ENCODE data around the gene PTPRCAP. TPM values are rescaled to one million over a fixed set of nuclear protein-coding genes. Genes with fewer than 3 reads are reported as not detected.
"Not testable (repeated sequence)": the region's sequence is repeated elsewhere in the genome, so short reads cannot be mapped to it uniquely, and the experiment has no call there.

Gene PTPRCAP
- total RNA-seq (2022) (0.27 TPM in 1 of 2 replicates, not detected in the other), Bru-seq, nascent RNA (percentile 41 among the genes with signal in this experiment), BruChase-seq, experiment 1, labeled RNA remaining after a 2-hour chase (percentile 38 among the genes with signal in this experiment), BruChase-seq, experiment 2, labeled RNA remaining after a 6-hour chase (percentile 33 among the genes with signal in this experiment)
- long read RNA-seq, partial matches to known transcripts: 1 of 1 reads
- long read RNA-seq, other reads (novel, unspliced or antisense): 0 of 1 reads

DNA sequence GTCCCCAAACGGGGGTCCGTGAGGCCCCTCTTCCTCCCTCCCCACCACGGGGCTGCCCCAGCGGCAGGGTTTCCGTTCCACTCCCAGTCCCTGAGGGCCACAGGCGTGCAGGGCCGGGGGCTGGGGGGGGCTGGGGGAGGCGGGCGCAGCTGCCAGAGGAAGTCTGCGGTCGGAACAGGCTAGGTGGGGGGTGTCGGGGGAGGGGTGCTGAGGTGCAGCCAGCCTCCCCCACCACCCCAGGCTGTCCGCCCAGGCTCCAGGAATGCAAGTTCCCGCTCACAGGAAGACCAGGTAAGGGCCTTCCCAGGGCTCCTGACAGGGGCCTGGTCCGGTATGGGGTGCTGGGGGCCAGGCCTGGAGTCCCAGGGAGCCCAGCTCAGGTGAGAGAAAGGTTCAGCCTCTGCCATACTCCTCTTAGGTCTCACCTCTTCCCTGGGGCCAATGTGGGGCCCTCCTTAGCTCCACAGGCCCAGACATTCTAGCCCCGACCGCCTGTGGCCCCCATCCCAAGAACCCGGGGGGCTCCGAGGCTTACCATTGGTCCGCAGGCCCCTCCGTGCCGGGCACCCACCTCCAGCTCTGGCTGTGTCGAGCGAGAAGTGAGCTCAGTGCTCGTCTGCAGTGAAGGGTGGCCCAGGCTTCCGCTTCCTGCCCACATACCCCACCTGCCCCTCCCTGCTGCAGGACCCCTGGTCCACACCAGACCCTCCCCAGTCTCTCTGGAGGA is at the start of gene PTPRCAP:
PTPRCAP (minus strand) TSS at position 601 of the 727 bp plus-strand sequence; CDS start at position 538, 63 bp downstream.
- no peaks in the 10 kb centered on the region for H3K27me3 ChIP-seq (replicated peaks; ENCODE audit: control insufficient read depth, insufficient read depth, low read length)
- CTCF ChIA-PET: interaction anchor here (2.0 kb wide), 1 partner anchor 36 kb away, joined by 6 read pairs; the partner anchor contains the start of gene PPP1CA
- H3K4me3 ChIP-seq (ENCODE audit: low read depth, low read length): no peak within 1 kb of the TSS
- intact Hi-C loops (cut with micrococcal nuclease; ENCODE audit: unreplicated experiment): no loop called here
- TF ChIP-seq, protein P1, sequence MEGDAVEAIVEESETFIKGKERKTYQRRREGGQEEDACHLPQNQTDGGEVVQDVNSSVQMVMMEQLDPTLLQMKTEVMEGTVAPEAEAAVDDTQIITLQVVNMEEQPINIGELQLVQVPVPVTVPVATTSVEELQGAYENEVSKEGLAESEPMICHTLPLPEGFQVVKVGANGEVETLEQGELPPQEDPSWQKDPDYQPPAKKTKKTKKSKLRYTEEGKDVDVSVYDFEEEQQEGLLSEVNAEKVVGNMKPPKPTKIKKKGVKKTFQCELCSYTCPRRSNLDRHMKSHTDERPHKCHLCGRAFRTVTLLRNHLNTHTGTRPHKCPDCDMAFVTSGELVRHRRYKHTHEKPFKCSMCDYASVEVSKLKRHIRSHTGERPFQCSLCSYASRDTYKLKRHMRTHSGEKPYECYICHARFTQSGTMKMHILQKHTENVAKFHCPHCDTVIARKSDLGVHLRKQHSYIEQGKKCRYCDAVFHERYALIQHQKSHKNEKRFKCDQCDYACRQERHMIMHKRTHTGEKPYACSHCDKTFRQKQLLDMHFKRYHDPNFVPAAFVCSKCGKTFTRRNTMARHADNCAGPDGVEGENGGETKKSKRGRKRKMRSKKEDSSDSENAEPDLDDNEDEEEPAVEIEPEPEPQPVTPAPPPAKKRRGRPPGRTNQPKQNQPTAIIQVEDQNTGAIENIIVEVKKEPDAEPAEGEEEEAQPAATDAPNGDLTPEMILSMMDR (IDR thresholded peaks at IDR 0.05; ENCODE audit: insufficient read depth in 1 of 2, low read depth in 1 of 2, low read length in 1 of 2, severe bottlenecking in 1 of 2, unreplicated experiment in 1 of 2): no peak
- H3K4me1 ChIP-seq: peaks cover 4% of the 10 kb centered on the region; the same call in 1 of the 2 replicates
- H3K36me3 ChIP-seq (ENCODE audit: control insufficient read depth, insufficient read depth, low read length): peaks cover 29% of the 10 kb centered on the region
- no peaks in the 10 kb centered on the region for H3K9me3 Mint-ChIP-seq (ENCODE audit: unreplicated experiment)
- H3K36me3 Mint-ChIP-seq (ENCODE audit: insufficient read depth, unreplicated experiment): peaks cover 83% of the 10 kb centered on the region
- H3K27ac Mint-ChIP-seq (ENCODE audit: unreplicated experiment): peak within 1 kb of the TSS; percentile 45
- no peak within 1 kb of the TSS for H3K4me3 Mint-ChIP-seq (ENCODE audit: unreplicated experiment)
- POLR2A ChIA-PET: interaction anchor here (1.2 kb wide), 1 partner anchor 28 kb away, joined by 3 read pairs; no protein-coding TSS in a partner anchor
- H3K9me3 ChIP-seq: no peaks in the 10 kb centered on the region
- DNase-seq: no peak
- H3K27me3 Mint-ChIP-seq (ENCODE audit: insufficient read depth, unreplicated experiment): no peaks in the 10 kb centered on the region
- H3K4me1 Mint-ChIP-seq (ENCODE audit: low read depth, unreplicated experiment): no peaks in the 10 kb centered on the region
- no TSS peak for BruUV-seq (replicated peaks)

DNA sequence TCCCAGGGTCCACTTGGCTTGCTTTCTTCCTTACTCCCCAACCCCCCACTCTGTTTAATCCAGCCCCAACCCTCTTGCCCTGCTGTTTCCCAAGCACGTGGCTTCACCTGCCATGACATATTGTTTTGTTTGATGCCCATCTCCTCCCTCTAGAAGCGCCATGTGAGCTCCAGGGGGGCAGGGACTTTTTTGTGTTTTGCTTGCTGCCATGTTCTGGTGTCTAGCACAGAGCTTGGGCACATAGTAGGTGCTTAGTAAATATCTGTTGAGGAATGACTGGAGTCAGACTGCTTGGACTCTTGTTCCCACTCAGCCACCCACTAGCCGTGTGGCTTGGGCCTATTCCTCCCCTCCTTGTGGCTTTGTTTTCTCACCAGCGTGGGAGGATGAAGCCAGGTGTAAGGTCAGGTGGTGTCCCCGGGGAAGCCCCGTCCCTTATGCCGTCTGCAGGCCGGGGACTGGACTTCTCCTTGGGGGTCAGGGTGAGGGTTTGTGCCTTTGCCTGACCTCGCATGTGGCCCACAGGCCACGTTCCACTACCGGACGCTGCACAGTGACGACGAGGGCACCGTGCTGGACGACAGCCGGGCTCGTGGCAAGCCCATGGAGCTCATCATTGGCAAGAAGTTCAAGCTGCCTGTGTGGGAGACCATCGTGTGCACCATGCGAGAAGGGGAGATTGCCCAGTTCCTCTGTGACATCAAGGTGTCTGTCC is 49.2 kb upstream of the PTPRCAP start:
- CTCF ChIA-PET: no interaction called here
- H3K4me1 Mint-ChIP-seq (ENCODE audit: low read depth, unreplicated experiment): peaks cover 30% of the 10 kb centered on the region
- H3K4me3 ChIP-seq (ENCODE audit: low read depth, low read length): no peak overlapping the region
- peaks cover 66% of the 10 kb centered on the region for H3K36me3 Mint-ChIP-seq (ENCODE audit: insufficient read depth, unreplicated experiment)
- H3K4me1 ChIP-seq: peaks cover 4% of the 10 kb centered on the region; the same call in 1 of the 2 replicates
- intact Hi-C loops (cut with micrococcal nuclease; ENCODE audit: unreplicated experiment): no loop called here
- peaks cover 12% of the 10 kb centered on the region for H3K36me3 ChIP-seq (ENCODE audit: control insufficient read depth, insufficient read depth, low read length)
- BruUV-seq (replicated peaks): no TSS peak
- no peaks in the 10 kb centered on the region for H3K27me3 Mint-ChIP-seq (ENCODE audit: insufficient read depth, unreplicated experiment)
- H3K27ac Mint-ChIP-seq (ENCODE audit: unreplicated experiment): no peak overlapping the region
- no peaks in the 10 kb centered on the region for H3K9me3 ChIP-seq
- no peaks in the 10 kb centered on the region for H3K27me3 ChIP-seq (replicated peaks; ENCODE audit: control insufficient read depth, insufficient read depth, low read length)
- no peak for DNase-seq
- POLR2A ChIA-PET: no interaction called here
- TF ChIP-seq, protein P1 (IDR thresholded peaks at IDR 0.05; ENCODE audit: insufficient read depth in 1 of 2, low read depth in 1 of 2, low read length in 1 of 2, severe bottlenecking in 1 of 2, unreplicated experiment in 1 of 2): no peak
- no peaks in the 10 kb centered on the region for H3K9me3 Mint-ChIP-seq (ENCODE audit: unreplicated experiment)
- no peak overlapping the region for H3K4me3 Mint-ChIP-seq (ENCODE audit: unreplicated experiment)

DNA sequence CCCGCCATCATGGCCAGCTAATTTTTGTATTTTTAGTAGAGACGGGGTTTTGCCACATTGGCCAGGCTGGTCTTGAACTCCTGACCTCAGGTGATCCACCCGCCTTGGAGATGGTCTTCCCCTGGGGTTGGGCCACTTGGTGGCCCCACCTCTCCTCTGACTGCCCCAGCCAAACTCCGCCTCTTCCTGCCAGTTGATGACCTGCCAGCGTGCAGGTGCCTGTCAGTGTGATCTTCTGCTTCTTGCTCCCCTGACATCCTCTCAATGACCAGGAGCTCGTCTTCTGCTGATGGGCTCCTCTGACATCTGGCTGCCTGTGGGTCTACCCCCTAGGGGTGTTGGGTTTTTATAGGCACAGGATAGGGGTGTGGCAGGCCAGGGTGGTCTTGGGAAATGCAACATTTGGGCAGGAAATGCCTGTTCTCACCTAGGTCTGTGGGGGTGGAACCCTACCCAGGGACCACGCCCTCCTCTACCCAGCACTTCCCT is 48.4 kb upstream of the PTPRCAP start:
- CTCF ChIA-PET; H3K9me3 Mint-ChIP-seq (ENCODE audit: unreplicated experiment); H3K27me3 Mint-ChIP-seq (ENCODE audit: insufficient read depth, unreplicated experiment); H3K4me3 ChIP-seq (ENCODE audit: low read depth, low read length); intact Hi-C loops (cut with micrococcal nuclease; ENCODE audit: unreplicated experiment); BruUV-seq (replicated peaks); H3K27me3 ChIP-seq (replicated peaks; ENCODE audit: control insufficient read depth, insufficient read depth, low read length); DNase-seq; H3K27ac Mint-ChIP-seq (ENCODE audit: unreplicated experiment); H3K9me3 ChIP-seq; H3K4me1 ChIP-seq; H3K4me3 Mint-ChIP-seq (ENCODE audit: unreplicated experiment): not testable (repeated sequence)
- Mint-ChIP-seq H3K36me3 (ENCODE audit: insufficient read depth, unreplicated experiment) (peaks cover 58% of the 10 kb centered on the region), H3K4me1 (ENCODE audit: low read depth, unreplicated experiment) (peaks cover 30% of the 10 kb centered on the region)
- POLR2A ChIA-PET: interaction anchor here (0.7 kb wide), 2 partner anchors 135 to 167 kb away, joined by 6 to 11 read pairs; no protein-coding TSS in a partner anchor
- peaks cover 12% of the 10 kb centered on the region for H3K36me3 ChIP-seq (ENCODE audit: control insufficient read depth, insufficient read depth, low read length)
